Hematopoietic multipotent progenitor cell (in vitro differentiated cells): ENCODE data around the gene SP100. TPM values are rescaled to one million over a fixed set of nuclear protein-coding genes. Genes with fewer than 3 reads are reported as not detected.
"Not testable (repeated sequence)": the region's sequence is repeated elsewhere in the genome, so short reads cannot be mapped to it uniquely, and the experiment has no call there.

Source experiments
- DNase-seq, 3 donors: peaks; one replicate each; pipeline ENCODE4 v3.0.0-alpha.2; 2011 to 2015; ENCODE audit warnings: low read depth in 2 of 3, low spot score in 2 of 3
- total RNA-seq: library from RNA; depleted of rRNA; stranded (reverse); fragments of >200 nt; gene quantifications from one replicate; pipeline ENCODE4 v1.2.3, GENCODE V29; 2012

Gene SP100
- total RNA-seq, 1 donor, result 45.8 TPM

DNA sequence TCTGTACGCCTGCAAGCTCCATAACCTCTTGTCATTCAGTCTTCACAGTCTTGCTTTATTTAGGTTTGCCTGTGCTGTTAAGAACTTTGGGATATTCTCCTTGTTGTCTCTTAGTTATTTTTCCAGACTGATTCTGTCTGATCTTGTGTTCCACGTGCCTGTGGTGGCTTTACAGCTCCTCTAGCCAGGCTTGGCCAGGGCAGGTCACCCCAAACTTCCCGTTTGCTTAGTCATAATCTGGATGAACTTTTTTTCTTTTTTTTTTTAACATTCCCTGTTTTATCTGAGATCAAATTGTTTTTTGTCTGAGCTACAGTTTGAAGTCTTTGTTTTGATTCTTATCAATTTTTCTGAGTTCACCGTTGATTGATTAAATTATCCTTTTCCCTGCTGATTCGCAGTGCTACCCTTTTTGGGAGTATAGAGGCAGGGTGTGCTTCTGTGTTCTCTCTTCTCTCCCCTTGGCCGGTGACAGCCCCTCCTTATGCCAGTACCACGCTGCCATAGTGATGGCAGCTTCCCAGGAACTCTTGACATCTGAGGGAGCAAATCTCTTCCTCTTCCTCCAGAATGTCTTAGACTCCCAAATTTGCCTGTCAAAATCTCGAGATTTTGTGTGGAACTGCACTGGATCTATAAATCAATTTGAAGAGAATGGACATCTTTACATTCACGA, 2.5 kb downstream of the SP100 start:
- no peak for DNase-seq

DNA sequence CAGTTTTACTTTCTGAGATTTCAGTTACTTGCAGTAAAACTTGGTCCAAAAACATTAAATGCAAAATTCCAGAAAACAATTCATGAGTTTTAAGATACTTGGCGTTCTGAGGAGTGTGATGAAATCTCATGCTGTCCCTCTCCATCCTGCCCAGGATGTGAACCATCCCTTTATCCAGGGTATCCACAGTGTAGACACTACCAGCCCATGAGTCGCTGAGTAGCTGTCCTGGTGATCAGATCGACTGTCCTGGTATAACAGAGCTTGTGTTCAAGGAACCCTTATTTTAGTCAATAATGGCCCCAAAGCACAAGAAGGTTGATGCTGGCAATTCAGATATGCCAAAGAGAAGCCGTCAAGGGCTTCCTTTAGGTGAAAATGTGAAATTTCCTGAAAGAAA, 3.2 kb downstream of the SP100 start:
- no peak for DNase-seq

DNA sequence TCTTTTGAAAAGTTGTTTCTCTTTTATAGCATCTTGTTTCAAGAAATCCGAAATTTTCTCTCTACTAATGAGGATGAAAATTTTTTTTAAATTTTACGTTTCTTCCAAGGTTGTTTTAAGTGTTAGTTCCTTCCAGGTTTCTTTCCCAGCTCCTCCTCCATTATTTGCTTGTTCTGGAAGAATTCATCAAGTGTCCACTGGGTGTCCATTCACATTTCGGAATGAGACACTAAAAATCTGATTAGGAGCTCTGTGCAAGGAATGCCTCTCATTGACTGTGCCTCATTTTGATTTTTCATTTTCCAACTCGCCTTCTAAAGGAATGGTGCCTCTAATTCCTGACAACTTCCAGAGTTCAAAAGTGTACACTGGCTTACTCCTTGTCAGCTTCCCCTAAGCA, 6.1 kb downstream of the SP100 start:
- no peak for DNase-seq

DNA sequence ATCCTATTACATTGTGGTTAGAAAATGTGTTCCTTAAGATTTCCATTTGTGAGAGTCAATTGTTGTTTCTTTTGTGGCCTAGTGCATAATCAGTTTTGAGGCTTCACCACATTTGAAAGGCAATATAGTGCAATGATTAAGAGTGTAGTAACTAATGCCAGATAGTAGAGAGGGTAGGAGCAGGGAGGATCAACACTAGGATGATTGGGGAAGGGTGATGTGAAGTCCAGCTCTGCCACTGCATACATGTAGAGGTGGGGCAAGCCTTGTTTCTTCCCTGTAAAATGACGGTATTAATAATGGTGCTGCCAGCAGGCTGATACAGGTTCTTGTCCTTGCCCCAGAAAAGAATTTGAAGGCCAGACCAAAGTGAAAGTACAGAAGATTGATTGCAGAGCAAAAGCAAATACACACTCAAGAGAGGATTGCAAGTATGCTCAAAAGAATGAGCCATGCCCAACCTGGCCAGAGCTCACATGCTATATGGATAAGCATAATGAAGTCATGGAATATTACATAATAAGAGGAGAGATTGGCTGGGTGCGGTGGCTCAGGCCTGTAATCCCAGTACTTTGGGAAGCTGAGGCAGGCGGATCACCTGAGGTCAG, 8.0 kb downstream of the SP100 start:
- DNase-seq, result no peak

- no peak for DNase-seq
These were observed 9.4 kb downstream of the SP100 start for GRCh38 chr2:230425377-230425776.

- peak in 1 of 3 donors; percentile 19 for DNase-seq
These were observed 13.5 kb downstream of the SP100 start for GRCh38 chr2:230429513-230429912.

GRCh38 chr2:230430957-230431910, 15.2 kb downstream of the SP100 start:
- no peak for DNase-seq

- DNase-seq, result no peak
These were observed 18.8 kb downstream of the SP100 start for GRCh38 chr2:230434677-230435324.

GRCh38 chr2:230435431-230435830, 19.4 kb downstream of the SP100 start:
- no peak for DNase-seq

GRCh38 chr2:230439121-230439520, 23.1 kb downstream of the SP100 start:
- not testable (repeated sequence) for DNase-seq

DNA sequence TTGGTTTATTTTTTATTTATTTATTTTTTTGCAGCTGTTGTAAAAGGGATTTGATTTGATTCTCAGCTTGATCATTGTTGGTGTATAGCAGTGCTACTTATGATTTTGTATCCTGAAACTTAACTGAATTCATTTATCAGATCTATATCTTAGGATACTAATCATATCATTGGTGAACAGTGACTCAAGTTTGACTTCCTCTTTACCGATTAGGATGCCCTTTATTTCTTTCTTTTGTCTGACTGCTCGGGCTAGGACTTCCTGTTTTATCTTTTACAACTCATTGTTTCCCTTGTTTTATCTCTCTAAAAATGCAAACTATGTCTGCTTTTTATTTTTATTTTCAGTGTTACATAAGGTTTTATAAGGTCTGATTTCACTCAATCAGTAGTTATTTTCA, 23.6 kb downstream of the SP100 start:
- DNase-seq, result peak in 2 of 3 donors; percentile 48 to 64

GRCh38 chr2:230441227-230441897, 25.4 kb downstream of the SP100 start:
- DNase-seq, result peak in 2 of 3 donors; percentile 59 to 72

DNA sequence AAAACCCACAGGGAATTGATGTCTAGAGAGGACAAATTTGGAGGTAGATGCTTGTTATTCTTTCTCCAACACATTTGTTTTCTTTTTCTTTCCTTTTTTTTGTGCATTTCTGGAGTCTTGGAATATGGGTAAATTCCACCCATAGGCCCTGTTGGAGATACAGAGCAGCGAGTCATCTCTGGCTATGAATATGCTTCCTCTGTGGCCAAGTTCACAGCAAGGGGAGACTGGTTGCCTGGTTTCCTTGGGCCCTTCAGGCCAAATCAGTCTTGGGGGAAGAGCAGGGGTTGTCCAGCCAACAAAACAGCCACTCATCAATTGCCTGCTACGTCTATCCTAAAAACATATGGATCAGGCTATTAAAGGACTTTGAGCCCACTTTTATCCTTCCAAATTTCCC, 27.5 kb downstream of the SP100 start:
- no peak for DNase-seq

DNA sequence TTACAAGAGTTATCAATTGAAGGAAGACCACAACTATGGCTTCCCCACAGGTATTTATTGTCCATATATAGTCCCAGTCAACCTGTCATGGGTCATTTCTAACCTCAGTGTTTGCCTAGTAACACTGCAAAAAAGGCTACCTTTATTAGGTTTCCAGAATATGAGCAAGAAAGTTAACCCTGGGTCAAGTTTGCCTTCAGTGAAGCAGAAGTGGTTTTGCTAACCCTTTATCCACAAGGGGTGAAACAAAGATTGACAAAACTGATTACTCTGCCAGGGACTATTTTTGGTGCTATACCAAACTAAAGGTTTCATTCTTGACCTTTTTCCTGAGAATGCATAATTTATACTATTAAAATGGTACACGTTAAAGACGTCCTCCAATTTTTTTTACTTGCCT, 28.8 kb downstream of the SP100 start:
- DNase-seq, result no peak

DNA sequence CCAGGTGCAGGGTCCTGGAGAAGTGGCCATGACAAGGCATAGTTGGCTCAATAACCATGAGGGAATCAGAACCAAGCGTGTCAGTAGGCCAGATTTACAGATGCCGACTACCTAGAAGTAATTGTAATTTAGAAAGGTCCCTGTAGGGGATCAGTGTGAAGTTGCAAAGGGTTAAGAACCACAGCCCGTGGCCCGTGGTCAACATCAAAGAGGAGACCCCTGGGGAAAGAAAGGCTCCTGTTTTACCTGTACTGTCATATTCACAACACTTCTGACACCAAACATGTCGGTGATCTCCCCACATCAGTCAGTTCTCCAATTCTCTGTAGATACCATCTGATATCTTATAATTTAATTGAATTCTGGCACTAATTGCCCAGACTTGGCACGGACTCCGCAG, 31.0 kb downstream of the SP100 start:
- DNase-seq, result no peak

- DNase-seq, result no peak
These were observed 31.8 kb downstream of the SP100 start for GRCh38 chr2:230447455-230448451.

GRCh38 chr2:230449901-230450467, 34.0 kb downstream of the SP100 start:
- no peak for DNase-seq

GRCh38 chr2:230453006-230453405, 37.0 kb downstream of the SP100 start:
- no peak for DNase-seq
